ENCODE data around the gene ITIH4.

ITIH4 gene

DNA sequence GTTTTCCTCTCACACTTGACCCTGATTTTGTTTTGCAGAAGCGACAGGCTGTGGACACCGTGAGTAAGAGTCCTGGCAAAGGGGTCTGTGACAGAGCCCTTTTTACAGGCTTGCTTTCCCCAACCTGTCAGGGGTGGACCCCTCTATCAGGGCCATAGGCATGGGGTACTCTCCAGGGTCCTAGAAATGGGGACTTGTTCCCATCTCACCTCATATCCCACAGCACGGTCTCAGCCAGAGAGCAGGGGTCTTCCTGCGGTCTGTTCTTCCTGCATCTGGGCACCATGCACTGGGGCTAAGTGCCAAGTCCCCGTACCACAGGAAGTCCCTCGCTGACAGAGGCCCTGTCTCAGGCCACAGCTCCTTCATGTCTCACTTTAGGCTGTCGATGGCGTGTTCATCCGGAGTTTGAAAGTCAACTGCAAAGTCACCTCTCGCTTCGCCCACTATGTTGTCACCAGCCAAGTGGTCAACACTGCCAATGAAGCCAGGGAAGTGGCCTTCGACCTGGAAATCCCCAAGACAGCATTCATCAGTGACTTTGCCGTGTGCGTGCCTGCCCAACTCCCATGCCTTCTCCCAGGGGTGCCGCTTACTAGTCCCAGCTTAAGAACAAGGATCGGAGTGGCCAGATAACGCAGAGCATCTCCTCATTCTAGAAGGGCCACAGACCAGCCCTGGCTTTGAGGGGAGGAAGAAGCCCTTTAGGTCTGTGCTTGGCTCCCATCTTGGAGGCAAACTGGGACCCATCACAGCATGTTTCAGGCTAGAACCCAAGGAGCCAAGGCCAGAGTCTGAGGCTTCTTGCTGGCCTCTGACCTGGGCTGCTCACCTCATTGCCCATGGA, 52.3 kb downstream of the ITIH4 start:
- TF ChIP-seq POLR2AphosphoS5 (IDR thresholded peaks at IDR 0.05; ENCODE audit: low read depth, low read length) (no peak), TAF1 (IDR thresholded peaks at IDR 0.05; ENCODE audit: borderline replicate concordance, insufficient read depth, low read length) (no peak)
- TF ChIP-seq, protein P1, sequence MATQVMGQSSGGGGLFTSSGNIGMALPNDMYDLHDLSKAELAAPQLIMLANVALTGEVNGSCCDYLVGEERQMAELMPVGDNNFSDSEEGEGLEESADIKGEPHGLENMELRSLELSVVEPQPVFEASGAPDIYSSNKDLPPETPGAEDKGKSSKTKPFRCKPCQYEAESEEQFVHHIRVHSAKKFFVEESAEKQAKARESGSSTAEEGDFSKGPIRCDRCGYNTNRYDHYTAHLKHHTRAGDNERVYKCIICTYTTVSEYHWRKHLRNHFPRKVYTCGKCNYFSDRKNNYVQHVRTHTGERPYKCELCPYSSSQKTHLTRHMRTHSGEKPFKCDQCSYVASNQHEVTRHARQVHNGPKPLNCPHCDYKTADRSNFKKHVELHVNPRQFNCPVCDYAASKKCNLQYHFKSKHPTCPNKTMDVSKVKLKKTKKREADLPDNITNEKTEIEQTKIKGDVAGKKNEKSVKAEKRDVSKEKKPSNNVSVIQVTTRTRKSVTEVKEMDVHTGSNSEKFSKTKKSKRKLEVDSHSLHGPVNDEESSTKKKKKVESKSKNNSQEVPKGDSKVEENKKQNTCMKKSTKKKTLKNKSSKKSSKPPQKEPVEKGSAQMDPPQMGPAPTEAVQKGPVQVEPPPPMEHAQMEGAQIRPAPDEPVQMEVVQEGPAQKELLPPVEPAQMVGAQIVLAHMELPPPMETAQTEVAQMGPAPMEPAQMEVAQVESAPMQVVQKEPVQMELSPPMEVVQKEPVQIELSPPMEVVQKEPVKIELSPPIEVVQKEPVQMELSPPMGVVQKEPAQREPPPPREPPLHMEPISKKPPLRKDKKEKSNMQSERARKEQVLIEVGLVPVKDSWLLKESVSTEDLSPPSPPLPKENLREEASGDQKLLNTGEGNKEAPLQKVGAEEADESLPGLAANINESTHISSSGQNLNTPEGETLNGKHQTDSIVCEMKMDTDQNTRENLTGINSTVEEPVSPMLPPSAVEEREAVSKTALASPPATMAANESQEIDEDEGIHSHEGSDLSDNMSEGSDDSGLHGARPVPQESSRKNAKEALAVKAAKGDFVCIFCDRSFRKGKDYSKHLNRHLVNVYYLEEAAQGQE (IDR thresholded peaks at IDR 0.05; ENCODE audit: insufficient read depth in 1 of 2, low read depth in 2 of 2, low read length in 2 of 2): peak in 1 of 2 experiments; percentile 67; a peak in 1 of 4 replicates

DNA sequence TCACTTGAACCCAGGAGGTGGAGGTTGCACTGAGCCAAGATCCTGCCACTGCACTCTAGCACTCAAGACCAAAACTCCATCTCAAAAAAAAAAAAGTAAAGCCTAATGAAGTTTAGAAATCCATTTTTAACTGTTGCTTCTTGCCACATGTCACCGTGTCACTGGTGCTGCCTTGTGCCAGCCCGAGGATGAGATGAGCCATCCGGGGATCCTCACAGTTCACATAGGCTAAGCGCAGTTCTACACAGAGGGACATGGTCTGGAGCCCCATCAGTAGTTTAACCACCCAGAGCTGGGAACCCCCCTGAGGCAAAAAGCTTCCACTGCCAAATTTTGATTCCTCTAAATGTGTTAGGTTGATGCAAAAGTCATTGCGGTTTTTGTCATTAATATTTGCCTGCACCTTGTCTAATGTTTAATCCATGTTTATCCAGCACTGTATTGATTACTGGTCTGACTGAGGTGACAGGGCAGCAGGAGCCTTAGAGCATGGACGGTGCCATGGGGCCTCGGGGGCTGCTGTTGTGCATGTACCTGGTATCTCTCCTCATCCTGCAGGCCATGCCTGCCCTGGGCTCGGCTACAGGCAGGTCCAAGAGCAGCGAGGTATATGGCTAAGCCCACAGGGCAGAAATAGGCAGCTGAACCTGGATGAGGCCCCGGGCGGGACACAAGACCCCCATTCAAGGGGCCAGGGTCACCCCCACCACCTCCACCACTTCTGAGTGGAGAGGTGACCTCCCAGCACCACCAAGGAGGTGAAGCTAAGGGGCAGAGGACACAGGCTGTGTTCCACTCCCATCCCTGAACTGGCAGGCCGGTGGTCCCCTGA, 53.1 kb downstream of the ITIH4 start, which contains the start of gene ITIH1:
ITIH1 (plus strand) TSS at position 473 of the 832 bp plus-strand sequence; CDS start at position 490, 17 bp downstream.
- no peak for TF ChIP-seq SIN3A (IDR thresholded peaks at IDR 0.05; ENCODE audit: borderline replicate concordance, insufficient read depth, low read length)
- TF ChIP-seq FOXP2 (optimal IDR thresholded peaks at IDR 0.05; ENCODE audit: borderline replicate concordance, extremely low read depth, extremely low read length, insufficient read depth): no peak

DNA sequence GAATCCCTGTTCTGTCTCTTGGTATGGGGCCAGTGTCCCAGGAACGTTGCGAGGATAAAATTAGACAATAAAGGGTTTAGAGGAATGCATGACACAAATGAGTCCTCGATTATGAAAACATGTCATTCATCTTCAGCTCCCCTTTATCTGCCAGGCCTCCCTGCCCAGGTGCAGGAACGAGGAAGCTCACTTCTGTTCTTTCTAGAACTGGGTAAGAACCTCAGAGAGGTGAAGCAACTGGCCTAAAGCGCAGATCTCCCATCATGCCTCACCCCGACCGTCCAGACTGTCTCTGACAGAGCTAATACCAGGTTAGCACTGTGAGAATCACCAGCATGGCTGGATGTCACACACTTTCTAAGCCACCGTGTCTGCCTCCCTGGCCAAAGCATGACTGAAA, 54.6 kb downstream of the ITIH4 start:
- no peak for TF ChIP-seq FOXP2 (optimal IDR thresholded peaks at IDR 0.05; ENCODE audit: borderline replicate concordance, extremely low read depth, extremely low read length, insufficient read depth)
- TF ChIP-seq SIN3A (IDR thresholded peaks at IDR 0.05; ENCODE audit: borderline replicate concordance, insufficient read depth, low read length): no peak
- no peak for TF ChIP-seq POLR2AphosphoS5 (IDR thresholded peaks at IDR 0.05; ENCODE audit: low read depth, low read length)
- TF ChIP-seq TAF1 (IDR thresholded peaks at IDR 0.05; ENCODE audit: borderline replicate concordance, insufficient read depth, low read length): no peak
- TF ChIP-seq, protein P1 (IDR thresholded peaks at IDR 0.05; ENCODE audit: insufficient read depth in 1 of 2, low read depth in 2 of 2, low read length in 2 of 2): no peak

DNA sequence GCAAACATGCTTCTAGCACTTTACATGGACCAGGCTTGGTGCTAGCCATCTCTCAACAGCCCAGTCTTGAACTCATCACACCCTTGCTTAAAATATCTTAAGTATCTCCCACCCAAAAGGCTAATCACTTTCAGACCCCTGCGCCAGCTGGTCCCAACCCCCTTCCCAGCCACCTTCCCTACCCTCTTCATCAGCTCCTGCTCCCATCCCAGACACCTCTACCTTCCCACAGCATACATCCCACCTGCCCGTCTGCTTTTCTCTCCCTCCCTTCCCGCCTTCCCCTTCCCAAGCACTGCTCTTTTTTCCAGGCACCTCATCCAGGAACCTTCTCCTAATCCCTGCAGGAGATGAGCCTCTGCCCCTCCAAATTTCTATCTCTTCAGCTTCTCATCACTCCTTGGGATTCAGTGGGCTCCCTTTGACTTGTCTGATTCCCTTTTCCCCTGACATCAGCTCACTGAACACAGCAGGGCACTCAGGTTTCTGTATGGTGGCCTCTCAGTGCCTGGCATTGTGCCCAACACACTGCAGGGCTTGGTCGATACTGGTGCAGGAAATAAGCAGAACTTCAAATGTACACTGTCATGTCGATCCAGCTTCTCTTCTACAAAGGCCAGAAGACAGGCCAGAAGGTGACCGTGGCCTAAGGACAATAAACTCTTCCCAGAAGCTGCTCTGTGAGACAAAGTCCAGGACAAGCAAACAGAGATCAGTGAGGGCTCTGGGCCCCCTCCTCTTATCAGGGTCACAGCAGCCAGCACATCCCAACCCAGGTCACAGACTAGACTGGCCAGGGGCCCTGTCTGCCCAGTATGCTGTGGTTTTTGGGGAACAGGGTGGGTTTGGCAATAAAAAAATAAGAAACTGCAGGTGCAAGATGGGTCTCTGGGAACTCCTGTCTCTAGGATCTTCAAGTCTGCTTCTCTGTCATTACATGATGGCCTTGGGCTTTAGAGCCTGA, 55.3 kb downstream of the ITIH4 start:
- TF ChIP-seq, protein P1 (IDR thresholded peaks at IDR 0.05; ENCODE audit: insufficient read depth in 1 of 2, low read depth in 2 of 2, low read length in 2 of 2): no peak
- no peak for TF ChIP-seq TAF1 (IDR thresholded peaks at IDR 0.05; ENCODE audit: borderline replicate concordance, insufficient read depth, low read length)
- TF ChIP-seq POLR2AphosphoS5 (IDR thresholded peaks at IDR 0.05; ENCODE audit: low read depth, low read length): no peak
- TF ChIP-seq FOXP2 (optimal IDR thresholded peaks at IDR 0.05; ENCODE audit: borderline replicate concordance, extremely low read depth, extremely low read length, insufficient read depth): no peak
- TF ChIP-seq SIN3A (IDR thresholded peaks at IDR 0.05; ENCODE audit: borderline replicate concordance, insufficient read depth, low read length): no peak

Data from PFSK-1 (cell line).